ENCODE measurements around the gene POSTN. TPM values are rescaled to one million over a fixed set of nuclear protein-coding genes. Genes with fewer than 3 reads are reported as not detected.
A peak's percentile ranks its signal among the peaks of the same experiment; 100 is the strongest.
"Not testable (repeated sequence)": the region's sequence is repeated elsewhere in the genome, so short reads cannot be mapped to it uniquely, and the experiment has no call there.

The POSTN gene
- polyA plus RNA-seq, 3 donors, result 231 to 387 (median 301) TPM

DNA sequence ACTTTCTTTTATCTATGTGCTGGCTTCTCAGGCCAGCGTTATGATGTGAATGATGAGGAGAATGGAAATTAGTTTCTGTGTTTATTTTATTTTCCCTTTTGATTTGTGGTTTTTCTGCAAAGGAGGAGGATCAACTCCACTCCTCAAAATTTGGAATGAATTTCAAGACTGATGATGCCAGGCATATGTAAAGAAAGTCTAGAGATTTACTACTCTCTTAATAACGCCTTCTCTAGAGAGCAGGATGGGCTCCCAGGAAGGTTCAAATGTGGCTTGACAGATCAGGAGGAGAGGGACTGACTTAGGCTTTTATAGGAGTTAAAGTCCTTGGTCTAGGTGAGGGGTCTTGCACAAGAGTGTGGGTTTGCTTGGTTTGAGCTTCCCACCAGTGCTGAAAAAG is 15.1 kb upstream of the POSTN start:
- DNase-seq (ENCODE audit: extremely low read depth in 1 of 11, low read depth in 9 of 11, low spot score in 4 of 11), result no peak

DNA sequence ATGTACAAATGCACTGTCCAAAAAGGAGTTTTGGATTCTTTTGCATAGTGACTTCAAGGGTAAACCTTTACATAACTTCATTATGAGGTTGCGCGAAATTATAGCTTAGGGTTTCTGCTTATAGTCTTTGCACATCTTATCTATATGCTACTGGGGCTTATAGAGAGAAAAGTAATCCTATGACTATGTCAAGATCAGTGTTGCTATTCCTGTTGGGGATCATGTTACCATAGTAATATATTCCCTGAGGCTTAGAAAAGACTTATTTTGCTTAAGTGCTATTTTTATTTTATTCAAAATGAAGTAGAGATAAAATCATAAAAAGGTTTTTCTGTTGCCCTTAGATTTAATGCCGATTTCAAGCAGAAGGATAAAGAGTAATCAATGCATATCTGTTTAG is 14.7 kb upstream of the POSTN start:
- DNase-seq (ENCODE audit: extremely low read depth in 1 of 11, low read depth in 9 of 11, low spot score in 4 of 11), result no peak

DNA sequence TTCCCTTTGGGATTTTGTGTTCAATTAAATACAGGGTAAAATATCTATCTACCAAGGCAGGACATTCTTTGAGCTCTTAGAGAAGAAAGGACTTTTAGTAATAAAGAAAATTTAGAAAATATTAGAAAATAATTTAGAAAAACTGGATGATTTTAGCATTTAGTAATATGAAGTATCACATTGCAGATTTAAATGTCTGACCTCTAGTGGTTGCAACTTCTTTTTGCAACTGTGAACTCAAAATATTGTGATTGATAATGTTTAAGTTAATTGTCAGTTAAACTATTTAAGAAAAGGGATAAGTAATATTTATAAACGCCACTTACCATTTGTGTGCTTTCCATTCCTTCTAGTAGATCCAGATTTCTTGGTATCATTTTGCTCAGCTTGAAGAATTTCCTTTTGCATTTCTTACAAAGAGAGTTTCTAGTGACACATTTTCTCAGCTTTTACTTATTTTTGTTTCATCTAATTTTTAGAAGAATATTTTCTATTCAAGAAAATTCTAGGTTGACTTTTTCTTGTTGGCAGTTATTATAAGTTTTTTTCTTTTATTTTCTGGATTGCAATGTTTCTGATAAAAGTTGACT is 10.3 kb upstream of the POSTN start:
- no peak for DNase-seq (ENCODE audit: extremely low read depth in 1 of 11, low read depth in 9 of 11, low spot score in 4 of 11)

DNA sequence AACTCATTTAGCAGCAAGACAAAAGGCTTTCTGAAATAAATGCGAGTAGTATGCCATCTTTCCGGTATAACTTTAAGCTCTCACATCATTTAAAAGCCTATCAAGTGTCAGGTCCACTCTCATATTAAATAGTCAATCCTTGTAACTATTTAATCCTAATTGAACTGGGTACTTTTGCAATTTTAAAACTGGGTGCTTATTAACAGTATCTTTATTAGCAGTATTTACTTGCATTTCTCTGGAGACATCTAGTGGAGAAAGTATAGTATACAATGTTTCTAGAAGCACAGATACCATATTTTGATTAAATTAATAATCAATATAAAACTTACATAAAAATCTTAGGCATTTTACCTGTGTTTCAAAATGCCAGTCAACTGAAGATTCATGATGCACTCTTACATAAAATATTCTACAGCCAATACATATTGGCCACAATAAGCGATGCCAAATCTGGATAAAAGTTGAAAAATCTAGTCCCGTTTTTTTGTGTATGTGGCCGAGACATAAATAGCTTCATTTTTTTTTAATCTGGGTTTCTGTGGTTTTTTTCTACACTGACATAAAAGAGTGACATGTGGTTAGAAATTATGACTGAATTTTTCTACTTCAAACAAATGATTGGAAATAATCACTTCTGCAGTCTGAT is 4.3 kb upstream of the POSTN start:
- DNase-seq (ENCODE audit: extremely low read depth in 1 of 11, low read depth in 9 of 11, low spot score in 4 of 11), result peak in 1 of 11 donors; percentile 28

DNA sequence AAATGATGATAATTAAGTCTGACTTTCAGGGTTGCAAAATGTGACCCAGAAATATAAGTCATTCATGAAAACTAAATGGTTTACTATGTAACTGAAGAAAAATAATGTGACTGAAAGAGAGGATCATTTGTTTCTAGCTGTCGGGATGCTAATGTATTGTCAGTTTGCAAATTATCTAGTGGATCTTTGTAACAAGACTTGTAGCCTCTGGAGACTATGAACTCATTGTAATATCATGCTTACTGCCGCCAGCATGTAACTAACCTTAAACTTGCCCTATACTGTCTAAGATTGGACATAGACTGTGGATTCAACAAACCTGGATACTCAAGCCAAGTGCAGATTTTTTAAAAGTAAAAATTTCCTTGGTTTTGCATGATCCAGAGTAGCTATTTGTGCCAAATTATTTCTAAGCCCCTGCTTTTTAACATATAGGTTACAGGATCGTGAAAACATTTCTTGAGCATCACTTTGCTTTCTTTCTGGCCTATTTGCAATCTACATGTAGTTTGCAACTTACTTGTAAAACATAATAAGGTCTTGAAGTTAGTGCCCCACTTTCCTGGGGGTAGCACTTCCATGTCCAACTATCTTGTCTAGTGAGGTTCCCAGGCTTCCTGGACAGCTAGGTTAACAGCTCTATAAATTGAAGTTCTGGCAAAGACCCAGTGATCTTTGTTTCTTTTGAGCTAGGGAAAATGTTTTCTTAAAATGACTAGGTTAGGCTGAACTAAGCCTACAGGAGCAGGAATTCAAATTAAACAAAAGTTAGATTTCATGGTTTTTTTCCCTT is 3.3 kb upstream of the POSTN start:
- DNase-seq (ENCODE audit: extremely low read depth in 1 of 11, low read depth in 9 of 11, low spot score in 4 of 11), result no peak

- no peak for DNase-seq (ENCODE audit: extremely low read depth in 1 of 11, low read depth in 9 of 11, low spot score in 4 of 11)
These were observed 951 bp upstream of the POSTN start for GRCh38 chr13:37599519-37599918.

DNA sequence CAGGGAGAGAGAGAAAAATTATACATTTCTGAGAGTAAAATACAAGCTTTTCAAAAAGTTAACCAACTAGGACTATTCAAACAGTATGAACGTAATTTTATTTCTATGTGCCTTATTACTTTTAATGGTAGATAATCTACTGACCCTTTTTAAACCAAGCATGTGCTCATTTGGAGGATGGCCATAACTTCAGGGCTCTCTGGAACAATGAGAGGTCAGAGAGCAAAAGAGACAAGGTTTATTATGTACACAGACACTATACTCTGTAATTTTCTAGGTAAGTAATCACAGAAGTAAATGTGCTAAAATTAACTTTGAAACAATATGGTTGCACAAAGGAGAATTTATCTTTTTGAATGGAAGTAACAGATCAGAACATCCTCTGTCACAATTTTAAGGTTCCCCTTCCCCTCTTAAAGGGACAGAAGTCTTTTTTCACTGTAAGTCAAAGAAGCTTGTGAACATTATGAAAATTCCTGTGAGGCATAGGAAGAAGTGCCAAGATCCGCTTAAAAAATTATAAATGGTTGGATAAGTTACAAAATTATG is 1.0 kb downstream of the POSTN start:
- no peak for DNase-seq (ENCODE audit: extremely low read depth in 1 of 11, low read depth in 9 of 11, low spot score in 4 of 11)

GRCh38 chr13:37596805-37597204 is 1.8 kb downstream of the POSTN start:
- no peak for DNase-seq (ENCODE audit: extremely low read depth in 1 of 11, low read depth in 9 of 11, low spot score in 4 of 11)

GRCh38 chr13:37595162-37595561 is 3.4 kb downstream of the POSTN start:
- DNase-seq (ENCODE audit: extremely low read depth in 1 of 11, low read depth in 9 of 11, low spot score in 4 of 11), result no peak

- no peak for DNase-seq (ENCODE audit: extremely low read depth in 1 of 11, low read depth in 9 of 11, low spot score in 4 of 11)
These were observed 4.0 kb downstream of the POSTN start for GRCh38 chr13:37594550-37594949.

DNA sequence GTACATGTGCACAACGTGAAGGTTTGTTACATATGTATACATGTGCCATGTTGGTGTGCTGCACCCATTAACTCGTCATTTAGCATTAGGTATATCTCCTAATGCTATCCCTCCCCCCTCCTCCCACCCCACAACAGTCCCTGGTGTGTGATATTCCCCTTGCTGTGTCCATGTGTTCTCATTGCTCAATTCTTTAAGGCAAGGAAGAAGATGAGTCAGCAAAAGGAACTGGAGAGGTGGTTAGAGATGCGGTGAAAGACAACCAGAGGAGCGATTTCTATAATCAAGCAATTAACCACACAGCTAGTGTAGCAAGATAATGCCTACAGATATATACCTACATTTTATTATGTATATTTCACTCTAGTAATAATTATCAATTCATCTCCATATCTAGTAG is 9.2 kb downstream of the POSTN start:
- not testable (repeated sequence) for DNase-seq (ENCODE audit: extremely low read depth in 1 of 11, low read depth in 9 of 11, low spot score in 4 of 11)

DNA sequence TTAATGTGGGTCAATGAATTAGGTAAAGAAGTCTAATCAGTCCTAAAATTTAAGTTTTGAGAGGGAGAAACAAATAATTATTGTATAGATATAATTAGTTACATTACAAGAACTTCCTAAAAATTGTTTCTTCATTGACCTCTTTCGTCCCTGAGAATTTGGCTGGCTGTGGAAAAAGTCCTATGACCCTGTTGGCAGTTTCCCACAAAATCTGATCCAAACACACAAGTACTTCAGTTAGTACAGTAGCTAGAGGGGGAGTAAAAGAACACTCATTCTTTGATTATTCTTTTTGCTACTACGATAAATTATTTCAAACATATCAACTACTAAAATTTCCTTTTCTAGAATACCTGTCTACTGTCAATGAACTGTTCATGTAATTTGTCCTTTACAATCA is 11.3 kb downstream of the POSTN start:
- no peak for DNase-seq (ENCODE audit: extremely low read depth in 1 of 11, low read depth in 9 of 11, low spot score in 4 of 11)

- DNase-seq (ENCODE audit: extremely low read depth in 1 of 11, low read depth in 9 of 11, low spot score in 4 of 11), result no peak
These were observed 12.4 kb downstream of the POSTN start for GRCh38 chr13:37586164-37586563.

DNA sequence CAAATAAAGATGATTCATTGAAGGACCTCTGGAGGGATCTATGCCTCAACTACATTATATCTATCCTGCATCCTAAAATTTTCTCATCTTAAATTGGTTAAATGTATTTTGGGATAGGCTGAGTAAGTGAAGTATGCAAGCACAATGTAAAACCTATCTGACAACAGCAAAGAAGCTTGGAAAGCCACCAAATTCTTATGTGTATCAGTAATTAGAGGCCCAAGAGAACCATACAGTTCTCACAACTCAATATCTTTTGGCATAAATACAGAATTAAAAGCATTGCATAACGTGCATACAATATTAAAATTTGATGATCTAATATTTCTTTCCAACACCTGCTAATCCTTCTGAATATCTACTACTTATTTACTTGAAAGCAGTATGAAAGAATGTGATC is 13.0 kb downstream of the POSTN start:
- DNase-seq (ENCODE audit: extremely low read depth in 1 of 11, low read depth in 9 of 11, low spot score in 4 of 11), result no peak

DNA sequence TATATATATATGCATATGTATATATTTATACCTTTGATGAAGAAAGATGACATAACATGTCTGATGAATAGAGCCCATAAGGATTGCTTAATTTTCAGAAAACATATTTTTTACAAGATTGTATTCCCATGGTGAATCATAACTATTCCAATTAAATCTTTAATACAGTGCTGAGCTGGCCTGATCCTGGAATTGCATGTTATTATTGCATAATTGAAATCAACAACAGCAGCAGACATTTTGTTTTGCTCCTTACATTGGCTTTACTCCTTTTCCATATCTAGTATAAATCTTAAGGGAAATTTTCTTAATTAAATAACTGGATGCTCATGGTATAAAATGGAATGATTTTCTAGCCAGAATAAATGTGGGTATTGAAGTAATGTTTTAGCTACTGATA is 22.0 kb downstream of the POSTN start:
- no peak for DNase-seq (ENCODE audit: extremely low read depth in 1 of 11, low read depth in 9 of 11, low spot score in 4 of 11)

- DNase-seq (ENCODE audit: extremely low read depth in 1 of 11, low read depth in 9 of 11, low spot score in 4 of 11), result no peak
These were observed 33.1 kb downstream of the POSTN start for GRCh38 chr13:37565425-37565824.

- DNase-seq (ENCODE audit: extremely low read depth in 1 of 11, low read depth in 9 of 11, low spot score in 4 of 11), result no peak
These were observed 37.5 kb downstream of the POSTN start for GRCh38 chr13:37561031-37561430.

DNA sequence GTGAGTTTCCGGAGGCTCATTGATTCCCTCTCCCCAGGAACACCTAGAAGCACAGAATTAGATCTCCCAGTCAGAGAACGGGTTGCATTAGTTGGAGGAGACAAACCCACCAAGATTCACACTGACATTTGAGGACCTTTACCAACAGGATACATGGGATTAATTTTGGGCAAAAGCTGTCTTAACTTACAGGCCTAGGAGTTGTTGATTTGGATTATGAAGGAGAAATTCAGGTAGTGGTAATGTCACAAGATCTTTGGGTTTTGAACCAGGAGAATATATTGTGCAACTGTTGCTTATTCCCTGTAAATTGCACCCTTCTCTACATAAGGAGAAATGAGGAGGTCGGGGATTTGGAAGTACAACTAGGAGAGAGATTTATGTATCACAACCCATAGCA is 38.0 kb downstream of the POSTN start:
- DNase-seq (ENCODE audit: extremely low read depth in 1 of 11, low read depth in 9 of 11, low spot score in 4 of 11), result no peak

DNA sequence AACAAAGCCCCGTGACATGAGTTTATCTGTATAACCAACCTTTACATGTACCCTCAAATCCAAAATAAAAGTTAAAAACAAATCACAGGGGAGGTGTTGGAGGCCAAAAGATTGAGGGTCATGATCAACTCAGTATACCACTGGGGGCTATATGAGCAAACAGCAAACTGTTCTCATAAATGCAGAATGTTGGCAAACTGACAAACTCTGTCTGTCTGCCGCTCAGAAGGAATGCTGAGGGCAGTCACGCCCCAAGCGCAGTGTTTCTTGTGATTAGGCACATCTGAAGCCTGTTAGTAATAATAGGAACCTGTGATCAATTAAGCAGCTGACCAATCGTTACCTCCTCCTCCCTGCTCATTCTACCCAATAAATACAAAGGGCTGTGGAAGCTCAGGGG is 39.8 kb downstream of the POSTN start:
- not testable (repeated sequence) for DNase-seq (ENCODE audit: extremely low read depth in 1 of 11, low read depth in 9 of 11, low spot score in 4 of 11)

DNA sequence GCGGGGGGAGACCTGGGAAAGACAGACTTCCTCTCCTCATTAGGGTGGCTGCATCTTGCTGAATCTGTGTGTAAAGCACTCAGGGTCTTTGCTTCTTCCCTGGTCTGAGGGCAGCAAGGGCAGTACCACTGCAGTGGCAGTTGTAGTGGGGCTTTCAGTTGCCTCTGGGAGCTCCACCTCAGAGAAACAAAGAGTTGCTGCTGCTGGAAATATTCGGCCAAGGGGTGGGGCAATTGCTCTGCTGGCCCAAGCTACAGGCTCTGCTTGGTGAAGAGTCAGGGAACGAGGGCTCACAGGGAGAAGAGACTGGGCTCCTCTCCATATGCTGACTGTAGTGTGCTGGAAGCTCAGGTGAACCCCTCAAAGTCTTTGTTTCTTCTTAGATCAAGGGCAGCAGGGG is 52.5 kb downstream of the POSTN start:
- no peak for DNase-seq (ENCODE audit: extremely low read depth in 1 of 11, low read depth in 9 of 11, low spot score in 4 of 11)
